K562 (cell line): ENCODE measurements around the gene PRRT2. TPM values are rescaled to one million over a fixed set of nuclear protein-coding genes. Genes with fewer than 3 reads are reported as not detected.

Experiments used
- ARID2 ChIP-seq: fragments of 450-650 bp; IDR thresholded peaks from 2 replicates; pipeline ENCODE4 v1.6.1; 2017; ENCODE audit warnings: antibody characterized with exemption, mild to moderate bottlenecking
- EZH2 ChIP-seq: IDR thresholded peaks from 2 replicates; pipeline ENCODE4 v1.6.1; 2012; ENCODE audit warnings: low read depth, mild to moderate bottlenecking, inconsistent platforms, low read length, borderline replicate concordance
- MBD1 ChIP-seq: fragments of 250-450 bp; sonication (Bioruptor Pico); IDR thresholded peaks from 2 replicates; pipeline ENCODE4 v1.8.0; 2022; ENCODE audit warnings: inconsistent platforms
- MCM3 ChIP-seq: fragments of 450-650 bp; IDR thresholded peaks from 2 replicates; pipeline ENCODE4 v1.6.1; 2016
- MLX ChIP-seq, 2 experiments: fragments of 450-650 bp in 1 of 2; sonication (generic) in 1 of 2; formaldehyde crosslinking; conservative IDR thresholded peaks; 2 replicates each; pipeline versions ENCODE4 v1.4.0 to v1.8.1; 2020 to 2022; ENCODE audit warnings: mild to moderate bottlenecking in 1 of 2, missing genetic modification reagents in 1 of 2
- MTA1 ChIP-seq: fragments of 450-650 bp; IDR thresholded peaks from 2 replicates; pipeline ENCODE4 v1.6.1; 2017; ENCODE audit warnings: borderline replicate concordance
- SP1 ChIP-seq: sonication (generic); formaldehyde crosslinking; IDR thresholded peaks from 2 replicates; pipeline ENCODE4 v1.8.1; 2022; ENCODE audit warnings: mild to moderate bottlenecking, missing genetic modification reagents
- ZNF24 ChIP-seq: fragments of 450-650 bp; IDR thresholded peaks from 2 replicates; pipeline ENCODE4 v1.6.1; 2016
- ZNF263 ChIP-seq: sonication (generic); formaldehyde crosslinking; IDR thresholded peaks from 2 replicates; pipeline ENCODE4 v1.8.0; 2022; ENCODE audit warnings: mild to moderate bottlenecking, missing genetic modification reagents, borderline replicate concordance
- ZNF561 ChIP-seq: fragments of 450-650 bp; formaldehyde crosslinking; conservative IDR thresholded peaks from 2 replicates; pipeline ENCODE4 v1.4.0; 2020; ENCODE audit warnings: mild to moderate bottlenecking, moderate library complexity
- ZNF785 ChIP-seq: fragments of 250-450 bp; sonication (Bioruptor Pico); IDR thresholded peaks from 2 replicates; pipeline ENCODE4 v1.4.0; 2020; ENCODE audit warnings: mild to moderate bottlenecking
- polyA plus RNA-seq, 8 experiments: library from polyadenylated mRNA; depleted of rRNA in 4 of 8; stranded (reverse) in 5 of 8; unstranded in 3 of 8; fragments of >200 nt; fragmentation: Nextera tagmentation in 2 of 8; fragmentation: Illumina TruSeq in 1 of 8; extraction: Ambion mirVana in 2 of 8; extraction: Trizol in 1 of 8; gene quantifications; 2 replicates each; pipeline versions ENCODE4 v1.2.1 to v1.2.3, GENCODE V29; 2011 to 2014; ENCODE audit warnings: inconsistent platforms in 1 of 8, missing spikeins in 1 of 8
- total RNA-seq, 7 experiments: library from RNA; depleted of rRNA in 6 of 7; stranded (reverse); fragments of >200 nt in 6 of 7; fragmentation: Illumina TruSeq in 2 of 7; extraction: Trizol in 2 of 7; gene quantifications; 2 replicates each; pipeline versions ENCODE4 v1.2.1 to v1.2.3, GENCODE V29; 2011 to 2021; ENCODE audit warnings: low replicate concordance in 1 of 7
- TF ChIP-seq, protein P1 (sequence below): fragments of 250-450 bp; sonication (Bioruptor Pico); IDR thresholded peaks from 2 replicates; pipeline ENCODE4 v1.4.0; 2020; ENCODE audit warnings: mild to moderate bottlenecking, moderate library complexity
- TF ChIP-seq, protein P2 (sequence below): fragments of 200-400 bp; formaldehyde crosslinking; IDR thresholded peaks from 2 replicates; pipeline ENCODE4 v1.6.1; 2017; ENCODE audit warnings: mild to moderate bottlenecking, low read depth, low read length, moderate library complexity
- TF ChIP-seq, protein P3 (sequence below): sonication (generic); formaldehyde crosslinking; IDR thresholded peaks from 2 replicates; pipeline ENCODE4 v1.8.1; 2023; ENCODE audit warnings: missing genetic modification reagents, mild to moderate bottlenecking, borderline replicate concordance

PRRT2 gene
- total and polyA plus RNA-seq, 9 of the 15 experiments (the other 6 are each of a cell fraction or from before 2014, with no cell fraction given), result 0.11 to 1.0 (median 0.42) TPM; not detected in 2

DNA sequence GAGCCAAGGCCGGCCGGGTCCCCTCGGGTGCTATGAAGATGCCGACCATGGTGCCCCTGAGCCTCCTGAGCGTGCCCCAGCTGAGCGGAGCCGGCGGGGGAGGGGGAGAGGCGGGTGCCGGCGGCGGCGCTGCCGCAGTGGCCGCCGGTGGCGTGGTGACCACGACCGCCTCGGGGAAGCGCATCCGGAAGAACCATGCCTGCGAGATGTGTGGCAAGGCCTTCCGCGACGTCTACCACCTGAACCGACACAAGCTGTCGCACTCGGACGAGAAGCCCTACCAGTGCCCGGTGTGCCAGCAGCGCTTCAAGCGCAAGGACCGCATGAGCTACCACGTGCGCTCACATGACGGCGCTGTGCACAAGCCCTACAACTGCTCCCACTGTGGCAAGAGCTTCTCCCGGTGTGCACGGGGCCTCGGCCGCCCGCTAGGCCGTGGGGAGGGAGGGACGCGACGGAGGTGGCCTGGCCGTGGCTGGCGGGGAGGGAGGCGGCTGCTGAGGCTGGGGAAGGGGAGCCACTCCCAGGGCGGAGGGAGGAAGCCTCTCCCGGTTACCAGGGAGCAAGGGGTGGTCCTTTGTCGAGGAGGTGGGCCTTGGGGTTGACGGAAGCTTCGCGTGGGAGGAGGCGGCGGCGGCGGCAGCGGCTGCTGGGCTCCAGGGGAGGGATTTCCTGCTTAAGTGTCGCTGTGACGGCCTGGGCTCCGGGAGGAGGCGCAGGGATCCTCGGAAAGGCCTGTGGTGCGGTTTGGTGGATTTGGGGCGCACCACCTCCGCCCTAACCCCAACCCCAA is 4.4 kb upstream of the PRRT2 start (continued):
- TF ChIP-seq, protein P1, sequence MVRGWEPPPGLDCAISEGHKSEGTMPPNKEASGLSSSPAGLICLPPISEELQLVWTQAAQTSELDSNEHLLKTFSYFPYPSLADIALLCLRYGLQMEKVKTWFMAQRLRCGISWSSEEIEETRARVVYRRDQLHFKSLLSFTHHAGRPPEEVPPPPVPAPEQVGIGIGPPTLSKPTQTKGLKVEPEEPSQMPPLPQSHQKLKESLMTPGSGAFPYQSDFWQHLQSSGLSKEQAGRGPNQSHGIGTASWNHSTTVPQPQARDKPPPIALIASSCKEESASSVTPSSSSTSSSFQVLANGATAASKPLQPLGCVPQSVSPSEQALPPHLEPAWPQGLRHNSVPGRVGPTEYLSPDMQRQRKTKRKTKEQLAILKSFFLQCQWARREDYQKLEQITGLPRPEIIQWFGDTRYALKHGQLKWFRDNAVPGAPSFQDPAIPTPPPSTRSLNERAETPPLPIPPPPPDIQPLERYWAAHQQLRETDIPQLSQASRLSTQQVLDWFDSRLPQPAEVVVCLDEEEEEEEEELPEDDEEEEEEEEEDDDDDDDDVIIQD, result no peak; the same call in 1 of the 2 replicates
- TF ChIP-seq, protein P2, sequence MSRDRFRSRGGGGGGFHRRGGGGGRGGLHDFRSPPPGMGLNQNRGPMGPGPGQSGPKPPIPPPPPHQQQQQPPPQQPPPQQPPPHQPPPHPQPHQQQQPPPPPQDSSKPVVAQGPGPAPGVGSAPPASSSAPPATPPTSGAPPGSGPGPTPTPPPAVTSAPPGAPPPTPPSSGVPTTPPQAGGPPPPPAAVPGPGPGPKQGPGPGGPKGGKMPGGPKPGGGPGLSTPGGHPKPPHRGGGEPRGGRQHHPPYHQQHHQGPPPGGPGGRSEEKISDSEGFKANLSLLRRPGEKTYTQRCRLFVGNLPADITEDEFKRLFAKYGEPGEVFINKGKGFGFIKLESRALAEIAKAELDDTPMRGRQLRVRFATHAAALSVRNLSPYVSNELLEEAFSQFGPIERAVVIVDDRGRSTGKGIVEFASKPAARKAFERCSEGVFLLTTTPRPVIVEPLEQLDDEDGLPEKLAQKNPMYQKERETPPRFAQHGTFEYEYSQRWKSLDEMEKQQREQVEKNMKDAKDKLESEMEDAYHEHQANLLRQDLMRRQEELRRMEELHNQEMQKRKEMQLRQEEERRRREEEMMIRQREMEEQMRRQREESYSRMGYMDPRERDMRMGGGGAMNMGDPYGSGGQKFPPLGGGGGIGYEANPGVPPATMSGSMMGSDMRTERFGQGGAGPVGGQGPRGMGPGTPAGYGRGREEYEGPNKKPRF, result no peak
- no peak for TF ChIP-seq MCM3
- peak; percentile 91 for TF ChIP-seq SP1
- peak; percentile 76; the same call in 1 of the 2 replicates for TF ChIP-seq ZNF263 (CRISPR knock-in tag)
- no peak for TF ChIP-seq EZH2
- TF ChIP-seq ZNF561 (CRISPR knock-in tag), result 0 out of 2 replicates have a peak, but pooled peaks have one; percentile 37
- TF ChIP-seq, protein P3, sequence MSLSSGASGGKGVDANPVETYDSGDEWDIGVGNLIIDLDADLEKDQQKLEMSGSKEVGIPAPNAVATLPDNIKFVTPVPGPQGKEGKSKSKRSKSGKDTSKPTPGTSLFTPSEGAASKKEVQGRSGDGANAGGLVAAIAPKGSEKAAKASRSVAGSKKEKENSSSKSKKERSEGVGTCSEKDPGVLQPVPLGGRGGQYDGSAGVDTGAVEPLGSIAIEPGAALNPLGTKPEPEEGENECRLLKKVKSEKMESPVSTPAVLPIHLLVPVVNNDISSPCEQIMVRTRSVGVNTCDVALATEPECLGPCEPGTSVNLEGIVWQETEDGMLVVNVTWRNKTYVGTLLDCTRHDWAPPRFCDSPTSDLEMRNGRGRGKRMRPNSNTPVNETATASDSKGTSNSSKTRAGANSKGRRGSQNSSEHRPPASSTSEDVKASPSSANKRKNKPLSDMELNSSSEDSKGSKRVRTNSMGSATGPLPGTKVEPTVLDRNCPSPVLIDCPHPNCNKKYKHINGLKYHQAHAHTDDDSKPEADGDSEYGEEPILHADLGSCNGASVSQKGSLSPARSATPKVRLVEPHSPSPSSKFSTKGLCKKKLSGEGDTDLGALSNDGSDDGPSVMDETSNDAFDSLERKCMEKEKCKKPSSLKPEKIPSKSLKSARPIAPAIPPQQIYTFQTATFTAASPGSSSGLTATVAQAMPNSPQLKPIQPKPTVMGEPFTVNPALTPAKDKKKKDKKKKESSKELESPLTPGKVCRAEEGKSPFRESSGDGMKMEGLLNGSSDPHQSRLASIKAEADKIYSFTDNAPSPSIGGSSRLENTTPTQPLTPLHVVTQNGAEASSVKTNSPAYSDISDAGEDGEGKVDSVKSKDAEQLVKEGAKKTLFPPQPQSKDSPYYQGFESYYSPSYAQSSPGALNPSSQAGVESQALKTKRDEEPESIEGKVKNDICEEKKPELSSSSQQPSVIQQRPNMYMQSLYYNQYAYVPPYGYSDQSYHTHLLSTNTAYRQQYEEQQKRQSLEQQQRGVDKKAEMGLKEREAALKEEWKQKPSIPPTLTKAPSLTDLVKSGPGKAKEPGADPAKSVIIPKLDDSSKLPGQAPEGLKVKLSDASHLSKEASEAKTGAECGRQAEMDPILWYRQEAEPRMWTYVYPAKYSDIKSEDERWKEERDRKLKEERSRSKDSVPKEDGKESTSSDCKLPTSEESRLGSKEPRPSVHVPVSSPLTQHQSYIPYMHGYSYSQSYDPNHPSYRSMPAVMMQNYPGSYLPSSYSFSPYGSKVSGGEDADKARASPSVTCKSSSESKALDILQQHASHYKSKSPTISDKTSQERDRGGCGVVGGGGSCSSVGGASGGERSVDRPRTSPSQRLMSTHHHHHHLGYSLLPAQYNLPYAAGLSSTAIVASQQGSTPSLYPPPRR (CRISPR knock-in tag), result no peak; the same call in 1 of the 2 replicates
- TF ChIP-seq ZNF24, result peak; percentile 43; the same call in 1 of the 2 replicates
- TF ChIP-seq MLX (CRISPR knock-in tag; conservative IDR thresholded peaks at IDR 0.05), result peak in 1 of 2 experiments; percentile 94; a peak in 2 of 4 replicates
- TF ChIP-seq MBD1, result no peak
- TF ChIP-seq ARID2, result no peak
- TF ChIP-seq MTA1, result peak; percentile 22; the same call in 1 of the 2 replicates
- no peak for TF ChIP-seq ZNF785 (CRISPR knock-in tag)
